ENCODE measurements around the gene SSTR3.

SSTR3 gene

DNA sequence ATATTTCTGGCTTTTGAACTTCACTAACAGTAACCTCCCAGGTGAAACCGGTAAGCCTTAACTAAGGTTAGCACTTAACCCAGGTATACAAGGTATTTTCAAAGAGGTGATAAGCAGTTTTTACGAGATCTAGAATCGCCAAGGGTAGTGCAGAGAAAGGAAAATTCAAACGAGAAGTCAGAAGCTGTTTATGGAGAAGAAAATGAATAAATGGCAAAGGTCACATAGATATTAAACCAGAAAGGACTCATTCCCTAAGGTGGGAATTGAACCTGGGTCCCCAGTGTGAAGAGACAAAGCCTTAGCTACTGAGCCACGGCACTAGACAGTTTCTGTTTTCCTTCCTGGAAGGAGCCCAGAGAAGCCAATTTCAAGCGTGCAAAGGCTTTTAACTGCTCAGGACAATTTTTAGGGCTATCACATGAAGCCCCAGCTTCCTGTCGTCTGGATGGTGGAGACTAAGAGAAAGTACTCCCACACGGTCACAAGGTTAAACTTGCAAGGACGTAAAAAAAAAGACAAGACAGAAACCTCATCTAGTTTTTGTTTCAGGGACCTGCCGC, 18.6 kb downstream of the SSTR3 start:
- no peak overlapping the region for H3K56ac ChIP-seq (ENCODE audit: low read length)
- H3K23ac ChIP-seq (ENCODE audit: low read length) = no peak overlapping the region
- no peak overlapping the region for H3K9ac ChIP-seq (ENCODE audit: low read length)
- H3K18ac ChIP-seq (ENCODE audit: low read length) = no peak overlapping the region
- H2BK120ac ChIP-seq (ENCODE audit: low read depth, low read length) = no peak overlapping the region
- no peak overlapping the region for H2AK5ac ChIP-seq (ENCODE audit: low read length)
- whole genome bisulfite sequencing (ENCODE audit: extremely low coverage, insufficient coverage, low lambda C conversion rate) = no CpG with 5 or more reads among the region's 10 CpGs
- H3K27me3 ChIP-seq (ENCODE audit: insufficient read depth, low read length, poor library complexity) = no peaks in the 10 kb centered on the region
- H3K4me3 ChIP-seq (ENCODE audit: low read length) = no peak overlapping the region
- H4K8ac ChIP-seq (ENCODE audit: low read depth, low read length) = no peak overlapping the region
- H3K4me1 ChIP-seq (ENCODE audit: control insufficient read depth, low read depth, low read length) = peaks cover 16% of the 10 kb centered on the region
- H3K79me2 ChIP-seq (ENCODE audit: control insufficient read depth, insufficient read depth, low read length) = no peaks in the 10 kb centered on the region
- no peak overlapping the region for H3K4ac ChIP-seq (ENCODE audit: low read depth, low read length)
- H3K27ac ChIP-seq (ENCODE audit: low read depth, low read length) = no peak overlapping the region
- DNase-seq = no peak
- no peaks in the 10 kb centered on the region for H3K36me3 ChIP-seq (ENCODE audit: control insufficient read depth, insufficient read depth, low read length)
- H3K79me1 ChIP-seq (ENCODE audit: low read length) = peaks cover 2% of the 10 kb centered on the region
- no peak overlapping the region for H2BK15ac ChIP-seq (replicated peaks; ENCODE audit: low read depth)
- no peak overlapping the region for H4K5ac ChIP-seq (ENCODE audit: low read length)
- H3K4me2 ChIP-seq (ENCODE audit: low read length) = no peak overlapping the region
- no peak overlapping the region for H2BK5ac ChIP-seq (ENCODE audit: low read length)

DNA sequence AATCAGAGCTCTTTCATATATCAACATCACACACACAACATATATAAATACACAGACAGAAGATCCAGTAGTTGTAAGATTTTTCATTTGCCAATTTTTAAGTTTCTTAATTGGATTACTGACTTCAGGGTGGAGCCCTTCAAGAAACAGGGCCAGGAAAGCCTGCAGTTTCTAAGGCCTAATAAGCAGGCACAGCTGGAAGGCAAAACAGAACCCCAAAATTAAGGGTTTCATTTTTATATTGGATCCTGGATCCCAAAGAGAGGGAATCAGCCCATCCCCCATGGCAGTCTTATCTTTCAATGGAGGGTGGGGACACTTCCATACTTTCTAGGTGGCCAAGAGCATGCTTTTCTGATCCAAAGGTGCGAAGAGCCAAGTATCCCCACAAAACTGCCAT, 19.5 kb downstream of the SSTR3 start:
- H3K27ac ChIP-seq (ENCODE audit: low read depth, low read length) = no peak overlapping the region
- no CpG with 5 or more reads among the region's 1 CpG for WGBS (ENCODE audit: extremely low coverage, insufficient coverage, low lambda C conversion rate)

GRCh38 chr22:37192204-37192603, 20.1 kb downstream of the SSTR3 start:
- Histone ChIP-seq H3K27me3 (ENCODE audit: insufficient read depth, low read length, poor library complexity) (no peaks in the 10 kb centered on the region), H3K4ac (ENCODE audit: low read depth, low read length) (no peak overlapping the region), H2BK120ac (ENCODE audit: low read depth, low read length) (no peak overlapping the region), H3K4me2 (ENCODE audit: low read length) (no peak overlapping the region), H4K8ac (ENCODE audit: low read depth, low read length) (no peak overlapping the region), H3K4me1 (ENCODE audit: control insufficient read depth, low read depth, low read length) (peaks cover 13% of the 10 kb centered on the region), H3K4me3 (ENCODE audit: low read length) (no peak overlapping the region), H3K23ac (ENCODE audit: low read length) (no peak overlapping the region), H3K18ac (ENCODE audit: low read length) (no peak overlapping the region), H3K27ac (ENCODE audit: low read depth, low read length) (no peak overlapping the region), H3K36me3 (ENCODE audit: control insufficient read depth, insufficient read depth, low read length) (no peaks in the 10 kb centered on the region), H3K56ac (ENCODE audit: low read length) (no peak overlapping the region), H3K79me2 (ENCODE audit: control insufficient read depth, insufficient read depth, low read length) (no peaks in the 10 kb centered on the region), H2BK15ac (replicated peaks; ENCODE audit: low read depth) (no peak overlapping the region), H3K79me1 (ENCODE audit: low read length) (no peaks in the 10 kb centered on the region), H3K9ac (ENCODE audit: low read length) (no peak overlapping the region), H4K5ac (ENCODE audit: low read length) (no peak overlapping the region), H2AK5ac (ENCODE audit: low read length) (no peak overlapping the region), H2BK5ac (ENCODE audit: low read length) (no peak overlapping the region)
- DNase-seq = peak; percentile 55
- no CpG with 5 or more reads among the region's 2 CpGs for WGBS (ENCODE audit: extremely low coverage, insufficient coverage, low lambda C conversion rate)

More for the DNA sequence above, 19.5 kb downstream of the SSTR3 start:
- H3K9ac ChIP-seq (ENCODE audit: low read length) = no peak overlapping the region
- H3K27me3 ChIP-seq (ENCODE audit: insufficient read depth, low read length, poor library complexity) = no peaks in the 10 kb centered on the region
- no peak overlapping the region for H2BK120ac ChIP-seq (ENCODE audit: low read depth, low read length)
- no peak overlapping the region for H2BK5ac ChIP-seq (ENCODE audit: low read length)
- H2AK5ac ChIP-seq (ENCODE audit: low read length) = no peak overlapping the region
- no peak overlapping the region for H3K56ac ChIP-seq (ENCODE audit: low read length)
- H3K23ac ChIP-seq (ENCODE audit: low read length) = no peak overlapping the region
- no peak overlapping the region for H4K5ac ChIP-seq (ENCODE audit: low read length)
- no peaks in the 10 kb centered on the region for H3K36me3 ChIP-seq (ENCODE audit: control insufficient read depth, insufficient read depth, low read length)
- no peak for DNase-seq
- H3K4ac ChIP-seq (ENCODE audit: low read depth, low read length) = no peak overlapping the region
- H3K79me1 ChIP-seq (ENCODE audit: low read length) = no peaks in the 10 kb centered on the region
- H3K4me3 ChIP-seq (ENCODE audit: low read length) = no peak overlapping the region
- peaks cover 14% of the 10 kb centered on the region for H3K4me1 ChIP-seq (ENCODE audit: control insufficient read depth, low read depth, low read length)
- H2BK15ac ChIP-seq (replicated peaks; ENCODE audit: low read depth) = no peak overlapping the region
- H3K4me2 ChIP-seq (ENCODE audit: low read length) = no peak overlapping the region
- H3K18ac ChIP-seq (ENCODE audit: low read length) = no peak overlapping the region
- no peaks in the 10 kb centered on the region for H3K79me2 ChIP-seq (ENCODE audit: control insufficient read depth, insufficient read depth, low read length)
- H4K8ac ChIP-seq (ENCODE audit: low read depth, low read length) = no peak overlapping the region

- H3K79me2 ChIP-seq (ENCODE audit: control insufficient read depth, insufficient read depth, low read length) = no peaks in the 10 kb centered on the region
- H2BK5ac ChIP-seq (ENCODE audit: low read length) = no peak overlapping the region
- no peak overlapping the region for H2BK120ac ChIP-seq (ENCODE audit: low read depth, low read length)
- H3K36me3 ChIP-seq (ENCODE audit: control insufficient read depth, insufficient read depth, low read length) = no peaks in the 10 kb centered on the region
- H3K4me1 ChIP-seq (ENCODE audit: control insufficient read depth, low read depth, low read length) = peaks cover 9% of the 10 kb centered on the region
- H3K23ac ChIP-seq (ENCODE audit: low read length) = no peak overlapping the region
- no peak overlapping the region for H3K9ac ChIP-seq (ENCODE audit: low read length)
- no peak overlapping the region for H3K18ac ChIP-seq (ENCODE audit: low read length)
- no peaks in the 10 kb centered on the region for H3K27me3 ChIP-seq (ENCODE audit: insufficient read depth, low read length, poor library complexity)
- H3K56ac ChIP-seq (ENCODE audit: low read length) = no peak overlapping the region
- H4K5ac ChIP-seq (ENCODE audit: low read length) = no peak overlapping the region
- H3K27ac ChIP-seq (ENCODE audit: low read depth, low read length) = no peak overlapping the region
- H2AK5ac ChIP-seq (ENCODE audit: low read length) = no peak overlapping the region
- no peak for DNase-seq
- H2BK15ac ChIP-seq (replicated peaks; ENCODE audit: low read depth) = no peak overlapping the region
- no peak overlapping the region for H3K4ac ChIP-seq (ENCODE audit: low read depth, low read length)
- no CpG with 5 or more reads among the region's 4 CpGs for WGBS (ENCODE audit: extremely low coverage, insufficient coverage, low lambda C conversion rate)
- H4K8ac ChIP-seq (ENCODE audit: low read depth, low read length) = no peak overlapping the region
- H3K4me3 ChIP-seq (ENCODE audit: low read length) = no peak overlapping the region
- H3K79me1 ChIP-seq (ENCODE audit: low read length) = no peaks in the 10 kb centered on the region
- no peak overlapping the region for H3K4me2 ChIP-seq (ENCODE audit: low read length)
Observed at GRCh38 chr22:37190262-37190780, 22.0 kb downstream of the SSTR3 start.

DNA sequence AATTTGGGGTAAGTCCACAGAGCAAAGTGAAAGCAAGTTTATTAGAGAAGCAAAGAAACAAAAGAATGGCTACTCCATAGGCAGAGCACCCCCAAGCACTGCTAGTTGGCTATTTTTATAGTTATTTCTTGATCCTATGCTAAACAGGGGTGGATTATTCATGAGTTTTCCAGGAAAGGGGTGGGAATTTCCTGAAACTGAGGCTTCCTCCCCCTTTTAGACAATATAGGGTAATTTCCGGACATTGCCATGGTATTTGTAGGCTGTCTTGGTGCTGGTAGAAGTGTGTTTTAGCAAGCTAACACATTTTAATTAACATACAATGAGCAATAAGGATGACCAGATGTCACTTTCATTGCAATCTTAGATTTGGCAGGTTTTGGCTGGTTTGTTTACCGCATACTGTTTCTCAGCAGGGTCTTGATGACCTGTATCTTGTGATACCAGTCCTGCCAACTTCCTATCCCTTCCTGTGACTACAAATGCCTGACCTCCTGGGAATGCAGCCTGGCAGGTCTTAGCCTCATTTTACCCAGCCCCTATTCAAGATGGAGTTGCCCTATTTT, 23.3 kb downstream of the SSTR3 start:
- Histone ChIP-seq H2AK5ac (ENCODE audit: low read length) (no peak overlapping the region), H3K4me3 (ENCODE audit: low read length) (no peak overlapping the region), H4K5ac (ENCODE audit: low read length) (no peak overlapping the region), H3K9ac (ENCODE audit: low read length) (peak overlapping the region; percentile 34), H3K27me3 (ENCODE audit: insufficient read depth, low read length, poor library complexity) (no peaks in the 10 kb centered on the region), H3K79me1 (ENCODE audit: low read length) (no peaks in the 10 kb centered on the region), H3K23ac (ENCODE audit: low read length) (no peak overlapping the region), H4K8ac (ENCODE audit: low read depth, low read length) (no peak overlapping the region), H2BK15ac (replicated peaks; ENCODE audit: low read depth) (no peak overlapping the region), H3K4me2 (ENCODE audit: low read length) (peak overlapping the region; percentile 2), H3K4ac (ENCODE audit: low read depth, low read length) (peak overlapping the region; percentile 57), H3K36me3 (ENCODE audit: control insufficient read depth, insufficient read depth, low read length) (no peaks in the 10 kb centered on the region), H3K56ac (ENCODE audit: low read length) (peak overlapping the region; percentile 74), H3K79me2 (ENCODE audit: control insufficient read depth, insufficient read depth, low read length) (no peaks in the 10 kb centered on the region), H3K18ac (ENCODE audit: low read length) (peak overlapping the region; percentile 45), H2BK5ac (ENCODE audit: low read length) (peak overlapping the region; percentile 97), H3K27ac (ENCODE audit: low read depth, low read length) (peak overlapping the region; percentile 94), H3K4me1 (ENCODE audit: control insufficient read depth, low read depth, low read length) (peaks cover 9% of the 10 kb centered on the region), H2BK120ac (ENCODE audit: low read depth, low read length) (peak overlapping the region; percentile 39)
- WGBS (ENCODE audit: extremely low coverage, insufficient coverage, low lambda C conversion rate) = no CpG with 5 or more reads among the region's 2 CpGs
- peak; percentile 97 for DNase-seq
